MM.1S (cell line): ENCODE results near the gene NBDY.

ENCODE experiments used
- DNase-seq: peaks from one replicate; pipeline ENCODE4 v3.0.0-alpha.2; 2015
- H2AFZ ChIP-seq: fragments of 300-600 bp; sonication (generic); 2 replicates; pipeline ENCODE4 v1.6.0; 2016; ENCODE audit warnings: antibody characterized with exemption, low read length
- H3F3A ChIP-seq: fragments of 300-600 bp; sonication (generic); 2 replicates; pipeline ENCODE4 v1.6.1; 2016; ENCODE audit warnings: mild to moderate bottlenecking, antibody characterized with exemption, low read length, moderate library complexity, mixed read lengths; ENCODE audit not compliant: insufficient read depth
- H3K27ac ChIP-seq: fragments of 300-600 bp; sonication (generic); 2 replicates; pipeline ENCODE4 v1.5.1; 2016; ENCODE audit warnings: mild to moderate bottlenecking, low read length
- H3K27me3 ChIP-seq: fragments of 300-600 bp; sonication (generic); replicated peaks from 2 replicates; pipeline ENCODE4 v1.6.0; 2016; ENCODE audit warnings: low read length; ENCODE audit not compliant: insufficient read depth
- H3K36me3 ChIP-seq: fragments of 300-600 bp; sonication (generic); replicated peaks from 2 replicates; pipeline ENCODE4 v1.6.1; 2016; ENCODE audit warnings: mild to moderate bottlenecking, low read length, mixed read lengths; ENCODE audit not compliant: insufficient read depth
- H3K4me1 ChIP-seq: fragments of 300-600 bp; sonication (generic); 2 replicates; pipeline ENCODE4 v1.6.1; 2016; ENCODE audit warnings: low read length, mixed read lengths
- H3K4me2 ChIP-seq: fragments of 300-600 bp; sonication (generic); 2 replicates; pipeline ENCODE4 v1.6.0; 2016; ENCODE audit warnings: low read depth, low read length
- H3K4me3 ChIP-seq: fragments of 300-600 bp; sonication (generic); 2 replicates; pipeline ENCODE4 v1.5.1; 2016; ENCODE audit warnings: low read length, mixed read lengths
- H3K79me2 ChIP-seq: fragments of 300-600 bp; sonication (generic); 2 replicates; pipeline ENCODE4 v1.6.1; 2016; ENCODE audit warnings: mixed run types, low read length, mixed read lengths
- H3K9ac ChIP-seq: fragments of 300-600 bp; sonication (generic); 2 replicates; pipeline ENCODE4 v1.6.1; 2016; ENCODE audit warnings: low read length, mixed read lengths
- H3K9me2 ChIP-seq: fragments of 300-600 bp; sonication (generic); replicated peaks from 2 replicates; pipeline ENCODE4 v1.6.1; 2016; ENCODE audit warnings: mild to moderate bottlenecking, low read length, mixed read lengths; ENCODE audit not compliant: insufficient read depth
- H3K9me3 ChIP-seq: fragments of 300-600 bp; sonication (generic); replicated peaks from 2 replicates; pipeline ENCODE4 v1.6.1; 2016; ENCODE audit warnings: mild to moderate bottlenecking, low read length, mixed read lengths; ENCODE audit not compliant: insufficient read depth
- H4K20me1 ChIP-seq: fragments of 300-600 bp; sonication (generic); 2 replicates; pipeline ENCODE4 v1.6.1; 2016; ENCODE audit warnings: mild to moderate bottlenecking, low read length, moderate library complexity, mixed read lengths; ENCODE audit not compliant: insufficient read depth
- EZH2 ChIP-seq: fragments of 300-600 bp; sonication (generic); optimal IDR thresholded peaks from 2 replicates; pipeline ENCODE3; 2017; ENCODE audit warnings: low read depth, mild to moderate bottlenecking, antibody characterized with exemption, low read length, mixed read lengths
- EZH2phosphoT487 ChIP-seq: fragments of 300-600 bp; sonication (generic); IDR thresholded peaks from 2 replicates; pipeline ENCODE4 v1.6.1; 2018; ENCODE audit warnings: antibody characterized with exemption, low read length
- TF ChIP-seq, protein P1 (sequence below): fragments of 300-600 bp; sonication (generic); IDR thresholded peaks from 2 replicates; pipeline ENCODE4 v1.5.1; 2016; ENCODE audit warnings: antibody characterized with exemption, low read length, mixed read lengths

Gene NBDY

DNA sequence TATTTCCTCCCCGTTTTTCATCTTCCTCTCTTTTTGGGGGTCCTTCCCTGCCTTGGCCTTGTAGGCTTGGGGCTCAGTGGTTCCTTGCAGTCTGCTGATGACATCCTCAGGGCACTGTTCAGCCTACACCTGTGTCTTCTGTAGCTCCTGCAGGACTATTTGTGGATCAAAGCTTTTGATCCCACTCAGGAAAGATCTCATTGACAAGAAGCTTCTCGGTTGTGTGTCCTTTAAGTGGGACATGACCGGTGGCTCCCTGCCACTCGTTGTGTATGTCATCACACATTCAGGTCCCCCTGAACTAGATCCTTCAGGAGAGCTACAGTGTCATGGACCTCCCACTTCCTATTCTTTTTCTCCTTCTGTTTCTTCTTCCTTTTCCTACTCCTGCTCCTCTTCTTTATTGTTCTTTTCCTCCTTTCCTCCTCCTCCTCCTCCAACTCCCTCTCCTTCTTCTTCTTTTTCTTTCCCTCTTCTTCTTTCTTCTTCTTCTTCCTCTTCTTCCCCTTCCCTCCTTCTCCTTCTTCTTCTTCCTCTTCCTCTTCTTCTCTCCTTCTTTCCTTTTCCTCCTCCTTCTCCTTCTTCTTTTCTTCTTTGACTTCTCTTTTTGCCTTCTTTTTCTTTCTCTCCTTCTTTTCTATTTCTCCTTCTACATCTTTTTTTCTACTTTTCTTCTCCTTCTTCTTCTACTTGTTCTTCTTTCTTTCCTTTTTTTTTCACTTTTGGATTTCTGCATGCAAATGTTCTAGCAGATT lies 67.8 kb downstream of the NBDY start:
- Histone ChIP-seq H3K27me3 (no peaks in the 10 kb centered on the region), H4K20me1 (no peaks in the 10 kb centered on the region), H3K4me2 (no peak overlapping the region), H3K9me3 (no peaks in the 10 kb centered on the region), H3K27ac (no peak overlapping the region), H3K36me3 (no peaks in the 10 kb centered on the region), H3K4me1 (peaks cover 14% of the 10 kb centered on the region), H3K9ac (no peak overlapping the region), H3K79me2 (no peaks in the 10 kb centered on the region), H3K9me2 (no peaks in the 10 kb centered on the region), H2AFZ (no peak overlapping the region), H3F3A (no peaks in the 10 kb centered on the region), H3K4me3 (no peak overlapping the region)
- TF ChIP-seq EZH2phosphoT487 (no peak), EZH2 (no peak)
- TF ChIP-seq, protein P1, sequence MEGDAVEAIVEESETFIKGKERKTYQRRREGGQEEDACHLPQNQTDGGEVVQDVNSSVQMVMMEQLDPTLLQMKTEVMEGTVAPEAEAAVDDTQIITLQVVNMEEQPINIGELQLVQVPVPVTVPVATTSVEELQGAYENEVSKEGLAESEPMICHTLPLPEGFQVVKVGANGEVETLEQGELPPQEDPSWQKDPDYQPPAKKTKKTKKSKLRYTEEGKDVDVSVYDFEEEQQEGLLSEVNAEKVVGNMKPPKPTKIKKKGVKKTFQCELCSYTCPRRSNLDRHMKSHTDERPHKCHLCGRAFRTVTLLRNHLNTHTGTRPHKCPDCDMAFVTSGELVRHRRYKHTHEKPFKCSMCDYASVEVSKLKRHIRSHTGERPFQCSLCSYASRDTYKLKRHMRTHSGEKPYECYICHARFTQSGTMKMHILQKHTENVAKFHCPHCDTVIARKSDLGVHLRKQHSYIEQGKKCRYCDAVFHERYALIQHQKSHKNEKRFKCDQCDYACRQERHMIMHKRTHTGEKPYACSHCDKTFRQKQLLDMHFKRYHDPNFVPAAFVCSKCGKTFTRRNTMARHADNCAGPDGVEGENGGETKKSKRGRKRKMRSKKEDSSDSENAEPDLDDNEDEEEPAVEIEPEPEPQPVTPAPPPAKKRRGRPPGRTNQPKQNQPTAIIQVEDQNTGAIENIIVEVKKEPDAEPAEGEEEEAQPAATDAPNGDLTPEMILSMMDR: no peak
- no peak for DNase-seq

- Histone ChIP-seq H4K20me1 (no peaks in the 10 kb centered on the region), H3K27me3 (no peaks in the 10 kb centered on the region), H3K79me2 (no peaks in the 10 kb centered on the region), H3K9me3 (no peaks in the 10 kb centered on the region), H3K27ac (no peak overlapping the region), H3K4me3 (no peak overlapping the region), H3K9me2 (no peaks in the 10 kb centered on the region), H3K4me1 (peaks cover 14% of the 10 kb centered on the region), H2AFZ (no peak overlapping the region), H3K9ac (no peak overlapping the region), H3K4me2 (no peak overlapping the region; the same call in 1 of the 2 replicates), H3K36me3 (no peaks in the 10 kb centered on the region), H3F3A (no peaks in the 10 kb centered on the region)
- TF ChIP-seq EZH2: no peak
- TF ChIP-seq EZH2phosphoT487: no peak
- TF ChIP-seq, protein P1: no peak
- no peak for DNase-seq
Observed at GRCh38 chrX:56797574-56798338, 68.7 kb downstream of the NBDY start.

DNA sequence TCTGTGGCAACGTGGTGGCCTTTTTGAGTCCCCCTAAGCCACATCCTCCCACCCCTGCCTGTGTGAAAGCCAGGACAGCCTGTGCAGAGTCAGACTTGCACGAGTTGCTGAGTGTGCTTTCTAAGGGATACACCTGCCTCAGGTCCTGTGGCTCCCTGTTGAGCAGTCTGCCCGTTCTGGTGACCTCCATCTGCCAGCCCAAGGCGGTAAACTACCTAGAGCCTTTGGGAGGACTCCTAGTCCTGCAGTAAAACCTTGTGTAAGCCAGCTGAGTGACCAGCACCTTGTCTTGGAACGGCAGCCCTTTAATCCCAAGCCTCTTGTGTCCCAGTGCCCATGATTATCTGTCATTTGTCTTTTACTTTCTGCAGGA lies 69.3 kb downstream of the NBDY start:
- Histone ChIP-seq H3K36me3 (no peaks in the 10 kb centered on the region), H2AFZ (no peak overlapping the region), H3K27me3 (no peaks in the 10 kb centered on the region), H3F3A (no peaks in the 10 kb centered on the region), H3K4me2 (peak overlapping the region; percentile 35; the same call in 1 of the 2 replicates), H3K4me1 (peaks cover 14% of the 10 kb centered on the region), H3K9me2 (no peaks in the 10 kb centered on the region), H4K20me1 (no peaks in the 10 kb centered on the region), H3K27ac (no peak overlapping the region), H3K9ac (no peak overlapping the region), H3K4me3 (no peak overlapping the region), H3K9me3 (no peaks in the 10 kb centered on the region), H3K79me2 (no peaks in the 10 kb centered on the region)
- TF ChIP-seq EZH2: no peak
- TF ChIP-seq, protein P1: no peak
- no peak for TF ChIP-seq EZH2phosphoT487
- peak; percentile 59 for DNase-seq
